ENCODE measurements around the gene CCDC70. TPM values are rescaled to one million over a fixed set of nuclear protein-coding genes. Genes with fewer than 3 reads are reported as not detected.
"Not testable (repeated sequence)": the region's sequence is repeated elsewhere in the genome, so short reads cannot be mapped to it uniquely, and the experiment has no call there.

CCDC70 gene
- total RNA-seq, 1 donor from 2014 or later: not detected

GRCh38 chr13:51821606-51822005, 40.2 kb upstream of the CCDC70 start:
- DNase-seq (ENCODE audit: low spot score in 2 of 2): no peak
- Histone ChIP-seq H3K4me1 (no peaks in the 10 kb centered on the region), H3K27me3 (no peaks in the 10 kb centered on the region), H3K9me3 (no peaks in the 10 kb centered on the region), H3K4me3 (no peak overlapping the region), H3K27ac (no peak overlapping the region), H3K36me3 (no peaks in the 10 kb centered on the region)
- intact Hi-C loops (cut with DNase I): no loop called here
- no peak for TF ChIP-seq CTCF (IDR thresholded peaks at IDR 0.05)

GRCh38 chr13:51822106-51822815, 39.5 kb upstream of the CCDC70 start:
- Histone ChIP-seq H3K27ac (no peak overlapping the region), H3K36me3 (no peaks in the 10 kb centered on the region), H3K4me3 (no peak overlapping the region), H3K9me3 (no peaks in the 10 kb centered on the region), H3K4me1 (no peaks in the 10 kb centered on the region), H3K27me3 (no peaks in the 10 kb centered on the region)
- DNase-seq (ENCODE audit: low spot score in 2 of 2): no peak
- intact Hi-C loops (cut with DNase I): no loop called here
- no peak for TF ChIP-seq CTCF (IDR thresholded peaks at IDR 0.05)

- no peaks in the 10 kb centered on the region for H3K36me3 ChIP-seq
- H3K9me3 ChIP-seq: no peaks in the 10 kb centered on the region
- H3K4me1 ChIP-seq: no peaks in the 10 kb centered on the region
- no peak overlapping the region for H3K27ac ChIP-seq
- intact Hi-C loops (cut with DNase I): no loop called here
- no peak for DNase-seq (ENCODE audit: low spot score in 2 of 2)
- H3K27me3 ChIP-seq: no peaks in the 10 kb centered on the region
- H3K4me3 ChIP-seq: no peak overlapping the region
- TF ChIP-seq CTCF (IDR thresholded peaks at IDR 0.05): no peak
These were observed 38.4 kb upstream of the CCDC70 start for GRCh38 chr13:51823359-51823758.

GRCh38 chr13:51823863-51824262, 37.9 kb upstream of the CCDC70 start:
- no peak for TF ChIP-seq CTCF (IDR thresholded peaks at IDR 0.05)
- Histone ChIP-seq H3K4me3 (no peak overlapping the region), H3K36me3 (no peaks in the 10 kb centered on the region), H3K27ac (no peak overlapping the region), H3K9me3 (no peaks in the 10 kb centered on the region), H3K4me1 (no peaks in the 10 kb centered on the region), H3K27me3 (no peaks in the 10 kb centered on the region)
- DNase-seq (ENCODE audit: low spot score in 2 of 2): no peak
- intact Hi-C loops (cut with DNase I): no loop called here

- intact Hi-C loops (cut with DNase I); H3K9me3 ChIP-seq; H3K4me1 ChIP-seq; H3K27me3 ChIP-seq; DNase-seq (ENCODE audit: low spot score in 2 of 2); H3K4me3 ChIP-seq; H3K27ac ChIP-seq; H3K36me3 ChIP-seq: not testable (repeated sequence)
These were observed 37.1 kb upstream of the CCDC70 start for GRCh38 chr13:51824712-51825111.

- no peak overlapping the region for H3K27ac ChIP-seq
- no peaks in the 10 kb centered on the region for H3K9me3 ChIP-seq
- DNase-seq (ENCODE audit: low spot score in 2 of 2): no peak
- no peaks in the 10 kb centered on the region for H3K4me1 ChIP-seq
- H3K36me3 ChIP-seq: no peaks in the 10 kb centered on the region
- no peak overlapping the region for H3K4me3 ChIP-seq
- no peaks in the 10 kb centered on the region for H3K27me3 ChIP-seq
- no peak for TF ChIP-seq CTCF (IDR thresholded peaks at IDR 0.05)
- intact Hi-C loops (cut with DNase I): no loop called here
These were observed 36.6 kb upstream of the CCDC70 start for GRCh38 chr13:51825165-51825592.

Measured in ascending aorta (tissue), 2 donors.